Panc1 (cell line): ENCODE data around the gene KIAA1671.

Experiments used
- CTCF ChIP-seq: fragments of 450-650 bp; IDR thresholded peaks from 2 replicates; pipeline ENCODE4 v1.5.1; 2017; ENCODE audit warnings: mild to moderate bottlenecking
- POLR2AphosphoS5 ChIP-seq: IDR thresholded peaks from 2 replicates; pipeline ENCODE4 v1.6.1; 2012; ENCODE audit warnings: mild to moderate bottlenecking, low read depth, low read length, moderate library complexity
- REST ChIP-seq, 2 experiments: IDR thresholded peaks; 2 replicates each; pipeline ENCODE4 v1.6.1; 2011 to 2012; ENCODE audit warnings: low read depth in 2 of 2, control low read depth in 1 of 2, low read length in 1 of 2, mild to moderate bottlenecking in 1 of 2, moderate library complexity in 1 of 2; ENCODE audit not compliant: insufficient read depth in 1 of 2

- no peak for TF ChIP-seq CTCF
- TF ChIP-seq REST (IDR thresholded peaks at IDR 0.05; ENCODE audit: insufficient read depth in 1 of 2, low read depth in 2 of 2, low read length in 1 of 2): no peak
- no peak for TF ChIP-seq POLR2AphosphoS5
Measured at GRCh38 chr22:24935771-24936483, 16.6 kb upstream of the KIAA1671 start.
